CD14-positive monocyte (primary cell): ENCODE data around the gene MALRD1. TPM values are rescaled to one million over a fixed set of nuclear protein-coding genes. Genes with fewer than 3 reads are reported as not detected.

Experiments used
- DNase-seq, 3 donors: peaks; one replicate each; pipeline ENCODE4 v3.0.0-alpha.2; 2011 to 2022
- H2AFZ ChIP-seq: 2 replicates; pipeline ENCODE4 v1.6.0; 2012; ENCODE audit warnings: mild to moderate bottlenecking, low read depth, low read length, inconsistent platforms; ENCODE audit not compliant: insufficient read depth, poor library complexity, severe bottlenecking
- H3K27ac ChIP-seq, 2 donors: 1 replicate in 1 of 2; 2 replicates in 1 of 2; pipeline ENCODE4 v1.5.1; 2012 to 2013; ENCODE audit warnings: low read length in 2 of 2, control low read depth in 1 of 2, inconsistent platforms in 1 of 2, low read depth in 1 of 2, mild to moderate bottlenecking in 1 of 2
- H3K27me3 ChIP-seq, 2 donors: one replicate each; pipeline versions ENCODE4 v1.6.0 to v1.6.1; 2011 to 2013; ENCODE audit warnings: low read length in 2 of 2; ENCODE audit not compliant: control insufficient read depth in 2 of 2, insufficient read depth in 2 of 2
- H3K36me3 ChIP-seq, 2 donors: replicated peaks in 1 of 2; 1 replicate in 1 of 2; 2 replicates in 1 of 2; pipeline versions ENCODE4 v1.5.1 to v1.6.1; 2012 to 2013; ENCODE audit warnings: low read length in 2 of 2, control low read depth in 1 of 2, inconsistent platforms in 1 of 2, mild to moderate bottlenecking in 1 of 2; ENCODE audit not compliant: insufficient read depth in 2 of 2, control insufficient read depth in 1 of 2
- H3K4me1 ChIP-seq, 2 donors: 1 replicate in 1 of 2; 2 replicates in 1 of 2; pipeline versions ENCODE4 v1.5.1 to v1.6.1; 2012 to 2013; ENCODE audit warnings: low read length in 2 of 2, control low read depth in 1 of 2, inconsistent platforms in 1 of 2, mild to moderate bottlenecking in 1 of 2, moderate library complexity in 1 of 2; ENCODE audit not compliant: insufficient read depth in 2 of 2, control insufficient read depth in 1 of 2
- H3K4me2 ChIP-seq: replicated peaks from 2 replicates; pipeline ENCODE3; 2012; ENCODE audit warnings: low read length, moderate library complexity, mild to moderate bottlenecking; ENCODE audit not compliant: poor library complexity, severe bottlenecking; ENCODE audit errors: extremely low read depth
- H3K4me3 ChIP-seq, 3 experiments: fragments of 200-600 bp in 1 of 3; sonication (generic) in 1 of 3; replicated peaks in 1 of 3; 1 replicate in 2 of 3; 2 replicates in 1 of 3; pipeline ENCODE4 v1.5.1; 2011 to 2013; ENCODE audit warnings: low read length in 3 of 3, mild to moderate bottlenecking in 3 of 3, control low read depth in 2 of 3, low read depth in 2 of 3, inconsistent platforms in 1 of 3, moderate library complexity in 1 of 3
- H3K79me2 ChIP-seq: 2 replicates; pipeline ENCODE4 v1.6.0; 2012; ENCODE audit warnings: mild to moderate bottlenecking, control low read depth, inconsistent platforms, low read length, moderate library complexity; ENCODE audit not compliant: insufficient read depth
- H3K9ac ChIP-seq: 2 replicates; pipeline ENCODE4 v1.6.0; 2017; ENCODE audit warnings: low read length, mild to moderate bottlenecking; ENCODE audit not compliant: insufficient read depth, poor library complexity, severe bottlenecking
- H3K9me3 ChIP-seq, 2 donors: replicated peaks in 1 of 2; 1 replicate in 1 of 2; 2 replicates in 1 of 2; pipeline versions ENCODE4 v1.5.1 to v1.6.1; 2012 to 2013; ENCODE audit warnings: low read length in 2 of 2, control low read depth in 1 of 2; ENCODE audit not compliant: control insufficient read depth in 1 of 2, insufficient read depth in 1 of 2
- H4K20me1 ChIP-seq: 2 replicates; pipeline ENCODE4 v1.6.0; 2012; ENCODE audit warnings: mild to moderate bottlenecking, low read length, control low read depth, moderate library complexity; ENCODE audit not compliant: insufficient read depth
- H3K27ac Mint-ChIP-seq, 7 donors: one replicate each; pipeline ENCODE4 v1.8.0; 2020; ENCODE audit warnings: mild to moderate bottlenecking in 7 of 7, mixed read lengths in 7 of 7, moderate library complexity in 6 of 7, inconsistent platforms in 2 of 7
- H3K27me3 Mint-ChIP-seq, 3 donors: one replicate each; pipeline ENCODE4 v1.8.0; 2021 to 2022; ENCODE audit warnings: low read depth in 3 of 3, mild to moderate bottlenecking in 3 of 3, mixed read lengths in 3 of 3, moderate library complexity in 3 of 3, inconsistent platforms in 1 of 3
- H3K36me3 Mint-ChIP-seq, 2 donors: one replicate each; pipeline ENCODE4 v1.8.0; 2020; ENCODE audit warnings: mixed read lengths in 2 of 2, inconsistent platforms in 1 of 2, mild to moderate bottlenecking in 1 of 2
- H3K4me1 Mint-ChIP-seq: one replicate; pipeline ENCODE4 v1.8.0; 2020; ENCODE audit warnings: mild to moderate bottlenecking, mixed read lengths
- H3K4me3 Mint-ChIP-seq, 2 donors: one replicate each; pipeline ENCODE4 v1.8.0; 2020; ENCODE audit warnings: mild to moderate bottlenecking in 2 of 2, mixed read lengths in 2 of 2, moderate library complexity in 1 of 2
- H3K9me3 Mint-ChIP-seq, 7 donors: one replicate each; pipeline ENCODE4 v1.8.0; 2020 to 2022; ENCODE audit warnings: mixed read lengths in 7 of 7, mild to moderate bottlenecking in 6 of 7, moderate library complexity in 6 of 7, inconsistent platforms in 2 of 7
- CTCF ChIP-seq: fragments of 200-600 bp; IDR thresholded peaks from one replicate; pipeline ENCODE4 v1.8.0; 2022; ENCODE audit warnings: antibody characterized with exemption, mild to moderate bottlenecking
- WGBS: methylation state at CpG from one replicate; pipeline ENCODE4 v1.1.5; 2013; ENCODE audit warnings: missing lambda C conversion rate; ENCODE audit not compliant: insufficient coverage; 5-methylcytosine and 5-hydroxymethylcytosine counted together
- intact Hi-C, 2 donors: fragments of 100-400 bp; cut with micrococcal nuclease; formaldehyde crosslinking; loops; one replicate each; pipeline versions ENCODE4 v1.15.0 to v1.15.1; 2023
- polyA plus RNA-seq, 3 donors: library from polyadenylated mRNA; depleted of rRNA in 1 of 3; unstranded in 2 of 3; stranded (reverse) in 1 of 3; fragments of 300-500 nt in 2 of 3; fragments of >200 nt in 1 of 3; fragmentation: Illumina TruSeq in 2 of 3; gene quantifications; 1 replicate in 2 of 3; 2 replicates in 1 of 3; pipeline ENCODE4 v1.2.3, GENCODE V29; 2012 to 2021

MALRD1 gene
- polyA plus RNA-seq, 3 donors = not detected

DNA sequence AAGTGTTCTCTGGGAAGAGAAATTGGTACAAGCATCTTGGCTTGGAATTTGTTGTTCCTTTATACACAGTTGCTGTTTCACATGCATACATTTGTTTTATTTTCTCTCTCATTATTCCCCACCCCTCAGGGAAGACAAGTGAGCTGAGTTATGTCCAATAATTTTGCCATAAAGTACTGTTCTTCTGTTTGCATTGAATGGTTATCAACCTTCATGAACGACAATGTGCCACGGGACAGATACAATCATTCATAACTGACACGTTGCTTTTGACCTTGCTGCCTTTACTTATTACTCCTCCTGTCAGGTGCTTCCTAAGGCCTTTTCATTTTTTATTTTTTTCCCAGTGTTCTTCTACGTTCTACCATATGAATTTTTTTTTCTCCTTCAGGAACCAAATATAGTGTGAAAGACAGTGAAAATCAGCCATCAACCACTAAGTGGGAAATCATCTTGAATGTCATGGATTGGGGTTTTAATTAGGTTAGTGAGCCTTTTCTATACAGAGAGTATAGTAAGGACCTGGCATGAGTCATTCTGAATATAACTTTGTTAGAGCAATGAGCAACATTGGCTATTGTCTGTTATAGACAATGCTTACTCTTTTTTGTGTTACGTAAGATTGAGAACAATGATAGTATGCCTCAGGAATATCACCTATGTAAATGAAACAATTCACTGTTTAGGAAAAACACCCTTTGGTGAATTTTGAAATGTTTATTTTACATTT, 383.2 kb downstream of the MALRD1 start:
- Histone ChIP-seq H3K4me3 (no peak overlapping the region), H3K27ac (no peak overlapping the region), H3K9ac (no peak overlapping the region), H3K4me1 (no peaks in the 10 kb centered on the region), H3K4me2 (no peak overlapping the region), H3K79me2 (no peaks in the 10 kb centered on the region), H3K27me3 (no peaks in the 10 kb centered on the region), H2AFZ (no peak overlapping the region), H4K20me1 (no peaks in the 10 kb centered on the region), H3K36me3 (no peaks in the 10 kb centered on the region), H3K9me3 (no peaks in the 10 kb centered on the region)
- no peak for DNase-seq
- H3K36me3 Mint-ChIP-seq = no peaks in the 10 kb centered on the region
- intact Hi-C loops = no loop called here
- no peaks in the 10 kb centered on the region for H3K4me1 Mint-ChIP-seq
- WGBS = 96% methylated on average over 3 of the region's 5 CpGs
- H3K27me3 Mint-ChIP-seq = no peaks in the 10 kb centered on the region
- no peak for TF ChIP-seq CTCF
- H3K27ac Mint-ChIP-seq = no peak overlapping the region
- H3K9me3 Mint-ChIP-seq = peaks cover 0 to 2% (median 0%) of the 10 kb centered on the region in 7 donors
- H3K4me3 Mint-ChIP-seq = no peak overlapping the region

DNA sequence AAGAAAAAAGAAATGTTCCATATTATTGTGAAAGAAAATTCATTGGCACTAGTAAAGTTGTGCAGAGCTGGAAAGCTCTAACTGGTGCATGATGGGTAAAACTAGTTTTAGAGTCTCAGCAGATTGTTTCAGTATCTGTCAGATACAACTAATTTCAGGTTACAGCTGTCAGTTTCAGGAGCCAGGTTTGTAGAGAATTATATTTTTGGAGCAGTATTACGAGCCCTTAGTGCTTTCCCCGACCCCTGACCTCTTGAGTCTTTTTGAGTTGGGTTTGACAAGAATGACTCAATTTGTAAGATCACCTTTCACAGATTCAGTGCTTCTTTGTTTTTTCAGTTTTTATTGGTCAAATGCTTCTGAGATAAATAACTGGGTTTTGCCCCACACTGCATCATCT, 401.3 kb downstream of the MALRD1 start:
- Histone ChIP-seq H3K79me2 (no peaks in the 10 kb centered on the region), H3K4me1 (no peaks in the 10 kb centered on the region), H3K9ac (no peak overlapping the region), H3K4me3 (no peak overlapping the region), H2AFZ (no peak overlapping the region), H4K20me1 (no peaks in the 10 kb centered on the region), H3K4me2 (no peak overlapping the region), H3K9me3 (peaks cover 0 to 8% of the 10 kb centered on the region in 2 donors), H3K36me3 (no peaks in the 10 kb centered on the region), H3K27ac (no peak overlapping the region), H3K27me3 (no peaks in the 10 kb centered on the region)
- Mint-ChIP-seq H3K36me3 (no peaks in the 10 kb centered on the region), H3K4me1 (no peaks in the 10 kb centered on the region), H3K4me3 (no peak overlapping the region), H3K9me3 (peaks cover 0 to 7% (median 5%) of the 10 kb centered on the region in 7 donors), H3K27ac (no peak overlapping the region), H3K27me3 (peaks cover 0 to 4% (median 0%) of the 10 kb centered on the region in 3 donors)
- no peak for TF ChIP-seq CTCF
- no peak for DNase-seq
- intact Hi-C loops = no loop called here
- no CpG with 5 or more reads among the region's 2 CpGs for WGBS
